Liver (tissue), 9 donors: ENCODE results near the gene PF4V1. TPM values are rescaled to one million over a fixed set of nuclear protein-coding genes. Genes with fewer than 3 reads are reported as not detected.
A peak's percentile ranks its signal among the peaks of the same experiment; 100 is the strongest.

Source experiments
- DNase-seq: peaks from one replicate; pipeline ENCODE4 v3.0.0-alpha.2; 2017; ENCODE audit warnings: low spot score
- H3K27ac ChIP-seq, 2 donors: one replicate each; pipeline ENCODE4 v1.7.0; 2013; ENCODE audit warnings: inconsistent platforms in 2 of 2, low read length in 2 of 2, control low read depth in 1 of 2, low read depth in 1 of 2, mild to moderate bottlenecking in 1 of 2
- H3K27me3 ChIP-seq, 4 donors: one replicate each; pipeline versions ENCODE4 v1.6.1 to v1.7.0; 2013; ENCODE audit warnings: low read length in 3 of 4, inconsistent platforms in 1 of 4, mild to moderate bottlenecking in 1 of 4, moderate library complexity in 1 of 4; ENCODE audit not compliant: control insufficient read depth in 4 of 4, insufficient read depth in 4 of 4
- H3K36me3 ChIP-seq, 4 donors: one replicate each; pipeline versions ENCODE4 v1.6.1 to v1.7.0; 2013; ENCODE audit warnings: low read length in 3 of 4, mild to moderate bottlenecking in 3 of 4, low read depth in 1 of 4, moderate library complexity in 1 of 4; ENCODE audit not compliant: control insufficient read depth in 4 of 4, insufficient read depth in 3 of 4
- H3K4me1 ChIP-seq, 4 donors: one replicate each; pipeline versions ENCODE4 v1.6.1 to v1.7.0; 2013; ENCODE audit warnings: low read length in 3 of 4, mild to moderate bottlenecking in 3 of 4, moderate library complexity in 1 of 4; ENCODE audit not compliant: control insufficient read depth in 4 of 4, insufficient read depth in 4 of 4
- H3K4me3 ChIP-seq, 3 donors: one replicate each; pipeline versions ENCODE4 v1.6.1 to v1.7.0; 2013; ENCODE audit warnings: low read length in 3 of 3, control low read depth in 1 of 3, low read depth in 1 of 3, mild to moderate bottlenecking in 1 of 3
- H3K9ac ChIP-seq, 2 donors: one replicate each; pipeline ENCODE4 v1.7.0; 2013; ENCODE audit warnings: low read length in 2 of 2, mild to moderate bottlenecking in 2 of 2, moderate library complexity in 2 of 2, control low read depth in 1 of 2, low read depth in 1 of 2
- H3K9me3 ChIP-seq, 4 donors: one replicate each; pipeline versions ENCODE4 v1.6.1 to v1.7.0; 2013; ENCODE audit warnings: low read length in 3 of 4; ENCODE audit not compliant: control insufficient read depth in 4 of 4
- EGR1 ChIP-seq, 2 donors: IDR thresholded peaks; 2 replicates each; pipeline ENCODE4 v1.6.1; 2016 to 2018; ENCODE audit warnings: antibody characterized with exemption in 2 of 2, low read depth in 2 of 2
- FOXA1 ChIP-seq: IDR thresholded peaks from 2 replicates; pipeline ENCODE4 v1.6.1; 2016; ENCODE audit warnings: antibody characterized with exemption
- FOXA2 ChIP-seq: IDR thresholded peaks from 2 replicates; pipeline ENCODE4 v1.6.1; 2016; ENCODE audit warnings: antibody characterized with exemption
- HNF4G ChIP-seq: IDR thresholded peaks from 2 replicates; pipeline ENCODE4 v1.6.1; 2016; ENCODE audit warnings: antibody characterized with exemption
- JUND ChIP-seq, 2 donors: IDR thresholded peaks; 2 replicates each; pipeline ENCODE4 v1.6.1; 2016; ENCODE audit warnings: antibody characterized with exemption in 2 of 2
- RAD21 ChIP-seq, 2 donors: IDR thresholded peaks; 2 replicates each; pipeline ENCODE4 v1.6.1; 2016; ENCODE audit warnings: antibody characterized with exemption in 2 of 2, mild to moderate bottlenecking in 2 of 2
- RXRA ChIP-seq, 2 donors: IDR thresholded peaks; 2 replicates each; pipeline ENCODE4 v1.6.1; 2017 to 2018; ENCODE audit warnings: antibody characterized with exemption in 2 of 2, mild to moderate bottlenecking in 1 of 2
- SP1 ChIP-seq: IDR thresholded peaks from 2 replicates; pipeline ENCODE4 v1.6.1; 2018; ENCODE audit warnings: antibody characterized with exemption, mild to moderate bottlenecking
- TAF1 ChIP-seq: conservative IDR thresholded peaks from 2 replicates; pipeline ENCODE4 v1.6.1; 2016; ENCODE audit warnings: antibody characterized with exemption, mild to moderate bottlenecking
- YY1 ChIP-seq: IDR thresholded peaks from 2 replicates; pipeline ENCODE4 v1.6.1; 2016; ENCODE audit warnings: antibody characterized with exemption, mild to moderate bottlenecking
- ZBTB33 ChIP-seq: IDR thresholded peaks from 2 replicates; pipeline ENCODE4 v1.6.1; 2016; ENCODE audit warnings: antibody characterized with exemption
- WGBS: extraction: QIAGEN DNeasy Blood & Tissue Kit; methylation state at CpG from one replicate; pipeline ENCODE4 v1.1.7; 2013; 5-methylcytosine and 5-hydroxymethylcytosine counted together
- polyA plus RNA-seq, 2 donors: library from polyadenylated mRNA; stranded (reverse) in 1 of 2; unstranded in 1 of 2; fragments of 200-250 nt in 1 of 2; fragments of >200 nt in 1 of 2; fragmentation: Nextera tagmentation in 1 of 2; extraction: Ambion mirVana in 1 of 2; gene quantifications; one replicate each; pipeline versions ENCODE4 v1.2.1 to v1.2.3, GENCODE V29; 2013 to 2015
- total RNA-seq, 2 donors: library from RNA; depleted of rRNA; stranded (reverse); fragments of >200 nt; gene quantifications; one replicate each; pipeline ENCODE4 v1.2.3, GENCODE V29; 2014
- TF ChIP-seq, protein P1 (sequence below): IDR thresholded peaks from 2 replicates; pipeline ENCODE4 v1.6.1; 2016; ENCODE audit warnings: antibody characterized with exemption, mild to moderate bottlenecking
- TF ChIP-seq, protein P2 (sequence below): fragments of 150-350 bp; IDR thresholded peaks from 2 replicates; pipeline ENCODE4 v1.5.1; 2017; ENCODE audit warnings: improper control_type of control experiment, low read depth, low read length; ENCODE audit not compliant: missing input control
- donor health status: healthy.
- donor health status: healthy.
- donor health status: healthy.
- donor health status: healthy.
- donor health status: healthy.

Gene PF4V1
- total and polyA plus RNA-seq, 4 donors = 0.16 to 3.4 (median 0.74) TPM; not detected in 1

DNA sequence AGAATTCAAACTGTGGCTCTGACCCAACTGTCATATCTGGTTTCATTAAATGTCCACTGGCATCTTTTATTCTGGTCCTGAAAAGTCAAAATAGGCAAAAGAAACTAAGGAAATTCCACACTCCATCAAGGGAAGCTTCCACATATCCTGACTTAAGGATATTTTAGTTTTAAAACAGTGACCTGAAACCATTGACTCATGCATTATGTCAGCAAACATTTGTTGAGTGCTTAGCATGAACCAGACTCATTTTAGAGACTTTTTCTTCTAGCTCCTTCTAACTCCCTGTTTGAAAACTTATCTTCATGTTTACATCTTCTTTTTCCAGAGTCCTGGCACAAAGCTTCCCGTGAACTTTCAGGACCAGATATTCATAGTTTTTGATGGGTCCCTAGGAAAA lies 9.2 kb downstream of the PF4V1 start:
- H3K4me1 ChIP-seq = peaks cover 0 to 3% (median 0%) of the 10 kb centered on the region in 4 donors
- WGBS = 86% methylated on average over 1 of the region's 1 CpG

GRCh38 chr4:73864365-73864764 lies 11.3 kb downstream of the PF4V1 start:
- Histone ChIP-seq H3K4me3 (no peak overlapping the region), H3K9ac (no peak overlapping the region), H3K27ac (no peak overlapping the region), H3K4me1 (peaks cover 0 to 10% (median under 1%) of the 10 kb centered on the region in 4 donors), H3K36me3 (no peaks in the 10 kb centered on the region), H3K27me3 (peaks cover 0 to 4% (median 0%) of the 10 kb centered on the region in 4 donors), H3K9me3 (no peaks in the 10 kb centered on the region)
- DNase-seq = no peak
- no peak for TF ChIP-seq SP1
- TF ChIP-seq, protein P1, sequence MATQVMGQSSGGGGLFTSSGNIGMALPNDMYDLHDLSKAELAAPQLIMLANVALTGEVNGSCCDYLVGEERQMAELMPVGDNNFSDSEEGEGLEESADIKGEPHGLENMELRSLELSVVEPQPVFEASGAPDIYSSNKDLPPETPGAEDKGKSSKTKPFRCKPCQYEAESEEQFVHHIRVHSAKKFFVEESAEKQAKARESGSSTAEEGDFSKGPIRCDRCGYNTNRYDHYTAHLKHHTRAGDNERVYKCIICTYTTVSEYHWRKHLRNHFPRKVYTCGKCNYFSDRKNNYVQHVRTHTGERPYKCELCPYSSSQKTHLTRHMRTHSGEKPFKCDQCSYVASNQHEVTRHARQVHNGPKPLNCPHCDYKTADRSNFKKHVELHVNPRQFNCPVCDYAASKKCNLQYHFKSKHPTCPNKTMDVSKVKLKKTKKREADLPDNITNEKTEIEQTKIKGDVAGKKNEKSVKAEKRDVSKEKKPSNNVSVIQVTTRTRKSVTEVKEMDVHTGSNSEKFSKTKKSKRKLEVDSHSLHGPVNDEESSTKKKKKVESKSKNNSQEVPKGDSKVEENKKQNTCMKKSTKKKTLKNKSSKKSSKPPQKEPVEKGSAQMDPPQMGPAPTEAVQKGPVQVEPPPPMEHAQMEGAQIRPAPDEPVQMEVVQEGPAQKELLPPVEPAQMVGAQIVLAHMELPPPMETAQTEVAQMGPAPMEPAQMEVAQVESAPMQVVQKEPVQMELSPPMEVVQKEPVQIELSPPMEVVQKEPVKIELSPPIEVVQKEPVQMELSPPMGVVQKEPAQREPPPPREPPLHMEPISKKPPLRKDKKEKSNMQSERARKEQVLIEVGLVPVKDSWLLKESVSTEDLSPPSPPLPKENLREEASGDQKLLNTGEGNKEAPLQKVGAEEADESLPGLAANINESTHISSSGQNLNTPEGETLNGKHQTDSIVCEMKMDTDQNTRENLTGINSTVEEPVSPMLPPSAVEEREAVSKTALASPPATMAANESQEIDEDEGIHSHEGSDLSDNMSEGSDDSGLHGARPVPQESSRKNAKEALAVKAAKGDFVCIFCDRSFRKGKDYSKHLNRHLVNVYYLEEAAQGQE = no peak
- no peak for TF ChIP-seq HNF4G
- no peak for TF ChIP-seq FOXA1
- TF ChIP-seq, protein P2, sequence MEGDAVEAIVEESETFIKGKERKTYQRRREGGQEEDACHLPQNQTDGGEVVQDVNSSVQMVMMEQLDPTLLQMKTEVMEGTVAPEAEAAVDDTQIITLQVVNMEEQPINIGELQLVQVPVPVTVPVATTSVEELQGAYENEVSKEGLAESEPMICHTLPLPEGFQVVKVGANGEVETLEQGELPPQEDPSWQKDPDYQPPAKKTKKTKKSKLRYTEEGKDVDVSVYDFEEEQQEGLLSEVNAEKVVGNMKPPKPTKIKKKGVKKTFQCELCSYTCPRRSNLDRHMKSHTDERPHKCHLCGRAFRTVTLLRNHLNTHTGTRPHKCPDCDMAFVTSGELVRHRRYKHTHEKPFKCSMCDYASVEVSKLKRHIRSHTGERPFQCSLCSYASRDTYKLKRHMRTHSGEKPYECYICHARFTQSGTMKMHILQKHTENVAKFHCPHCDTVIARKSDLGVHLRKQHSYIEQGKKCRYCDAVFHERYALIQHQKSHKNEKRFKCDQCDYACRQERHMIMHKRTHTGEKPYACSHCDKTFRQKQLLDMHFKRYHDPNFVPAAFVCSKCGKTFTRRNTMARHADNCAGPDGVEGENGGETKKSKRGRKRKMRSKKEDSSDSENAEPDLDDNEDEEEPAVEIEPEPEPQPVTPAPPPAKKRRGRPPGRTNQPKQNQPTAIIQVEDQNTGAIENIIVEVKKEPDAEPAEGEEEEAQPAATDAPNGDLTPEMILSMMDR = peak; percentile 66
- TF ChIP-seq TAF1 = no peak
- peak; percentile 80 to 82 for TF ChIP-seq RAD21 (IDR thresholded peaks at IDR 0.05)
- no peak for TF ChIP-seq ZBTB33
- WGBS = 53% methylated on average over 2 of the region's 2 CpGs

More for the DNA sequence above, 9.2 kb downstream of the PF4V1 start:
- DNase-seq = no peak
- no peaks in the 10 kb centered on the region for H3K36me3 ChIP-seq
- H3K9ac ChIP-seq = no peak overlapping the region
- H3K27me3 ChIP-seq = peaks cover 0 to 4% (median 0%) of the 10 kb centered on the region in 4 donors
- H3K27ac ChIP-seq = no peak overlapping the region
- H3K4me3 ChIP-seq = no peak overlapping the region
- no peak for TF ChIP-seq JUND (IDR thresholded peaks at IDR 0.05)
- no peak for TF ChIP-seq HNF4G
- TF ChIP-seq RXRA (IDR thresholded peaks at IDR 0.05) = no peak
- no peak for TF ChIP-seq ZBTB33
- TF ChIP-seq TAF1 = no peak
- no peak for TF ChIP-seq SP1
- TF ChIP-seq RAD21 (IDR thresholded peaks at IDR 0.05) = no peak
- TF ChIP-seq EGR1 (IDR thresholded peaks at IDR 0.05; ENCODE audit: low read depth in 2 of 2) = no peak
- no peak for TF ChIP-seq FOXA2
- TF ChIP-seq YY1 = no peak
- TF ChIP-seq FOXA1 = no peak
- peaks cover 0 to 2% (median 0%) of the 10 kb centered on the region in 4 donors for H3K9me3 ChIP-seq
